Endothelial cell of umbilical vein (primary cell): ENCODE measurements around the gene WNT11. TPM values are rescaled to one million over a fixed set of nuclear protein-coding genes. Genes with fewer than 3 reads are reported as not detected.

ENCODE experiments used
- BruUV-seq: library from RNA; stranded (reverse); fragments of 400-500 nt; replicated peaks from 2 replicates; lab custom pipeline; 2021; lab: Mats Ljungman, UMichigan
- CTCF ChIA-PET: fragments of 300-600, 350-600 bp; sonication (Branson Sonifier 250); formaldehyde crosslinking; loops from one replicate; lab custom pipeline; 2021; ENCODE audit warnings: antibody characterized with exemption, inconsistent platforms; lab: Charles Lee
- POLR2A ChIA-PET: fragments of 300-600, 350-600 bp; sonication (Branson Sonifier 250); formaldehyde crosslinking; loops from one replicate; lab custom pipeline; 2021; ENCODE audit warnings: antibody characterized with exemption, inconsistent platforms; lab: Charles Lee
- DNase-seq: peaks from one replicate; pipeline ENCODE4 v3.0.0-alpha.2; 2011; ENCODE audit warnings: low read depth, low spot score
- FAIRE-seq: peaks from 2 replicates; lab custom pipeline; 2011; peaks lifted over from hg19 to GRCh38; lab: Jason Lieb, UNC
- H2AFZ ChIP-seq: 2 replicates; pipeline ENCODE4 v1.6.0; 2012; ENCODE audit warnings: low read depth, low read length, control low read depth, inconsistent platforms
- H3K27ac ChIP-seq: 2 replicates; pipeline ENCODE4 v1.5.1; 2011; ENCODE audit warnings: low read depth, mild to moderate bottlenecking, control low read depth, low read length, moderate library complexity; ENCODE audit not compliant: insufficient read depth
- H3K27me3 ChIP-seq, 2 experiments: 2 replicates each; pipeline versions ENCODE4 v1.6.0 to v1.6.1; 2011; ENCODE audit warnings: low read length in 2 of 2, mixed read lengths in 1 of 2; ENCODE audit not compliant: control insufficient read depth in 2 of 2, insufficient read depth in 2 of 2
- H3K36me3 ChIP-seq, 2 experiments: 2 replicates in 1 of 2; 3 replicates in 1 of 2; pipeline ENCODE4 v1.5.1; 2011; ENCODE audit warnings: low read length in 2 of 2, mild to moderate bottlenecking in 1 of 2, moderate library complexity in 1 of 2; ENCODE audit not compliant: control insufficient read depth in 2 of 2, insufficient read depth in 2 of 2; ENCODE audit errors: extremely low read depth in 1 of 2
- H3K4me1 ChIP-seq: 3 replicates; pipeline ENCODE4 v1.5.1; 2011; ENCODE audit warnings: mild to moderate bottlenecking, low read length; ENCODE audit not compliant: control insufficient read depth, insufficient read depth; ENCODE audit errors: extremely low read depth
- H3K4me2 ChIP-seq: 2 replicates; pipeline ENCODE4 v1.6.1; 2011; ENCODE audit warnings: low read length, control low read depth, mixed read lengths; ENCODE audit not compliant: insufficient read depth
- H3K4me3 ChIP-seq, 3 experiments: fragments of 200-600 bp in 1 of 3; sonication (generic), shearing (Covaris generic) in 1 of 3; replicated peaks in 1 of 3; 2 replicates each; pipeline ENCODE4 v1.5.1; 2011 to 2016; ENCODE audit warnings: control low read depth in 3 of 3, low read length in 3 of 3, mild to moderate bottlenecking in 2 of 3, inconsistent platforms in 1 of 3, low read depth in 1 of 3, moderate library complexity in 1 of 3; ENCODE audit not compliant: insufficient read depth in 1 of 3
- H3K79me2 ChIP-seq: 2 replicates; pipeline ENCODE4 v1.6.0; 2012; ENCODE audit warnings: low read length, inconsistent platforms; ENCODE audit not compliant: control insufficient read depth, insufficient read depth
- H3K9ac ChIP-seq: replicated peaks from 2 replicates; pipeline ENCODE3; 2011; ENCODE audit warnings: low read length, control low read depth; ENCODE audit not compliant: insufficient read depth; ENCODE audit errors: extremely low read depth
- H3K9me1 ChIP-seq: replicated peaks from 3 replicates; pipeline ENCODE4 v1.6.0; 2011; ENCODE audit warnings: mild to moderate bottlenecking, low read length; ENCODE audit not compliant: control insufficient read depth, insufficient read depth; ENCODE audit errors: extremely low read depth
- H3K9me3 ChIP-seq: replicated peaks from 2 replicates; pipeline ENCODE4 v1.5.1; 2012; ENCODE audit warnings: low read length, inconsistent platforms; ENCODE audit not compliant: control insufficient read depth, insufficient read depth
- H4K20me1 ChIP-seq: replicated peaks from 2 replicates; pipeline ENCODE3; 2011; ENCODE audit warnings: mild to moderate bottlenecking, low read length; ENCODE audit not compliant: control insufficient read depth, insufficient read depth; ENCODE audit errors: extremely low read depth
- EZH2 ChIP-seq: IDR thresholded peaks from 2 replicates; pipeline ENCODE4 v1.6.1; 2012; ENCODE audit warnings: borderline replicate concordance, low read depth, mild to moderate bottlenecking, moderate library complexity, low read length, inconsistent platforms; ENCODE audit not compliant: severe bottlenecking
- FOS ChIP-seq: IDR thresholded peaks from 2 replicates; pipeline ENCODE4 v1.6.1; 2011; ENCODE audit warnings: mild to moderate bottlenecking, low read length, moderate library complexity, borderline replicate concordance; ENCODE audit not compliant: insufficient read depth
- GATA2 ChIP-seq: IDR thresholded peaks from 2 replicates; pipeline ENCODE4 v1.7.0; 2011; ENCODE audit warnings: low read depth, mild to moderate bottlenecking, moderate library complexity, mixed read lengths, low read length; ENCODE audit not compliant: insufficient read length, insufficient read depth
- JUN ChIP-seq: IDR thresholded peaks from 2 replicates; pipeline ENCODE4 v1.6.1; 2011; ENCODE audit warnings: borderline replicate concordance, low read depth; ENCODE audit not compliant: insufficient read length, insufficient read depth
- MAX ChIP-seq: IDR thresholded peaks from 2 replicates; pipeline ENCODE4 v1.6.1; 2011; ENCODE audit not compliant: insufficient read depth, insufficient read length
- POLR2A ChIP-seq: IDR thresholded peaks from 2 replicates; pipeline ENCODE4 v1.6.1; 2012; ENCODE audit warnings: low read depth, mild to moderate bottlenecking, control low read depth, low read length
- POLR2AphosphoS5 ChIP-seq: IDR thresholded peaks from 2 replicates; pipeline ENCODE4 v1.6.1; 2012; ENCODE audit warnings: low read depth, mild to moderate bottlenecking, control low read depth, low read length, moderate library complexity; ENCODE audit not compliant: insufficient read depth
- dilution Hi-C: fragments of 300-500 bp; cut with MboI; formaldehyde crosslinking; loops from one replicate; pipeline ENCODE4 v1.15.0; 2019; ENCODE audit warnings: low sequenced_read_pairs; ENCODE audit not compliant: extremely low pct_ligation_motif_present
- intact Hi-C: fragments of 100-400 bp; cut with micrococcal nuclease; formaldehyde crosslinking; loops from one replicate; pipeline ENCODE4 v1.10.0; 2022
- polyA plus RNA-seq, 4 experiments: library from polyadenylated mRNA; depleted of rRNA in 3 of 4; stranded (reverse) in 3 of 4; unstranded in 1 of 4; fragments of >200 nt; gene quantifications; 2 replicates each; pipeline versions ENCODE4 v1.2.1 to v1.2.3, GENCODE V29; 2011 to 2012; ENCODE audit warnings: missing spikeins in 1 of 4
- total RNA-seq: library from RNA; stranded (reverse); gene quantifications from 2 replicates; pipeline ENCODE4 v1.2.3, GENCODE V29; 2021
- TF ChIP-seq, protein P1 (sequence below), 2 donors: IDR thresholded peaks; 1 replicate in 1 of 2; 2 replicates in 1 of 2; pipeline ENCODE4 v1.5.1; 2011; ENCODE audit warnings: low read length in 2 of 2, mild to moderate bottlenecking in 2 of 2, moderate library complexity in 2 of 2, control low read depth in 1 of 2, inconsistent platforms in 1 of 2, low read depth in 1 of 2; ENCODE audit not compliant: insufficient read depth in 1 of 2; ENCODE audit errors: extremely low read depth in 1 of 2

WNT11 gene
- total and polyA plus RNA-seq, 2 donors (not counting 3 experiments of a cell fraction or from before 2014, with no cell fraction given): not detected

DNA sequence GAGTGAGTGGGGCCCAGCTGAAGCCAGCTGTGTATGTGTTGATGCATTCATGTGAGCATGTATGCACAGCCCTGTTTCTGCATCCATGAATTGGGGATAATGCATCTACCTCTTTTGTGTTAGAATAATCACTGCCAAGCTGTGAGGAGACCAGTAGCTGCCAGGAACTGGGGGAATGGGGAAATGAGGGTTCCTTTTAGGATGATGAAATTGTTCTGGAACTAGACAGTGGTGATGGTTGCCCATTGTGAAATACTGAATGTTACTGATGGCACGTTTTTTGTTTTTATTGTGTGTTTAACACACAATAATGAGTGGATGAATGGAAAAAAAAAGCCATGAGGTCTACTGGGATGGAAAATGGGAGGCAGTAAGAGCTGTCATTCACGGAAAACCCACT lies 45.3 kb upstream of the WNT11 start:
- H3K9me3 ChIP-seq: no peaks in the 10 kb centered on the region
- H2AFZ ChIP-seq: no peak overlapping the region
- intact Hi-C loops (no loop called here), dilution Hi-C loops (no loop called here)
- no peak overlapping the region for H3K4me3 ChIP-seq
- H3K27me3 ChIP-seq: peaks cover 0 to 5% of the 10 kb centered on the region in 2 experiments
- no peak for TF ChIP-seq MAX
- TF ChIP-seq, protein P1, sequence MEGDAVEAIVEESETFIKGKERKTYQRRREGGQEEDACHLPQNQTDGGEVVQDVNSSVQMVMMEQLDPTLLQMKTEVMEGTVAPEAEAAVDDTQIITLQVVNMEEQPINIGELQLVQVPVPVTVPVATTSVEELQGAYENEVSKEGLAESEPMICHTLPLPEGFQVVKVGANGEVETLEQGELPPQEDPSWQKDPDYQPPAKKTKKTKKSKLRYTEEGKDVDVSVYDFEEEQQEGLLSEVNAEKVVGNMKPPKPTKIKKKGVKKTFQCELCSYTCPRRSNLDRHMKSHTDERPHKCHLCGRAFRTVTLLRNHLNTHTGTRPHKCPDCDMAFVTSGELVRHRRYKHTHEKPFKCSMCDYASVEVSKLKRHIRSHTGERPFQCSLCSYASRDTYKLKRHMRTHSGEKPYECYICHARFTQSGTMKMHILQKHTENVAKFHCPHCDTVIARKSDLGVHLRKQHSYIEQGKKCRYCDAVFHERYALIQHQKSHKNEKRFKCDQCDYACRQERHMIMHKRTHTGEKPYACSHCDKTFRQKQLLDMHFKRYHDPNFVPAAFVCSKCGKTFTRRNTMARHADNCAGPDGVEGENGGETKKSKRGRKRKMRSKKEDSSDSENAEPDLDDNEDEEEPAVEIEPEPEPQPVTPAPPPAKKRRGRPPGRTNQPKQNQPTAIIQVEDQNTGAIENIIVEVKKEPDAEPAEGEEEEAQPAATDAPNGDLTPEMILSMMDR (IDR thresholded peaks at IDR 0.05; ENCODE audit: extremely low read depth in 1 of 2, insufficient read depth in 1 of 2, low read depth in 1 of 2, low read length in 2 of 2): no peak
- no peak for TF ChIP-seq FOS
- TF ChIP-seq POLR2AphosphoS5: no peak
- no peak for TF ChIP-seq GATA2
- no peak for TF ChIP-seq EZH2
- TF ChIP-seq POLR2A: no peak
- no peak for TF ChIP-seq JUN
- H3K36me3 ChIP-seq: no peaks in the 10 kb centered on the region
- no peak overlapping the region for H3K4me2 ChIP-seq
- H3K4me1 ChIP-seq: no peaks in the 10 kb centered on the region
- no peaks in the 10 kb centered on the region for H3K9me1 ChIP-seq
- no peak overlapping the region for H3K27ac ChIP-seq
- H4K20me1 ChIP-seq: no peaks in the 10 kb centered on the region
- H3K79me2 ChIP-seq: no peaks in the 10 kb centered on the region
- no TSS peak for BruUV-seq
- DNase-seq (no peak), FAIRE-seq (no peak)
- POLR2A ChIA-PET: no interaction called here
- CTCF ChIA-PET: no interaction called here
- no peak overlapping the region for H3K9ac ChIP-seq
